Ectodermal cell (in vitro differentiated cells): ENCODE data around the gene CTNNB1.
A peak's percentile ranks its signal among the peaks of the same experiment; 100 is the strongest.

ENCODE experiments used
- H3K27ac ChIP-seq: 2 replicates; pipeline ENCODE4 v1.7.0; 2013; ENCODE audit warnings: mild to moderate bottlenecking, low read depth, low read length; ENCODE audit not compliant: insufficient read depth, poor library complexity, severe bottlenecking
- H3K27me3 ChIP-seq: 2 replicates; pipeline ENCODE4 v1.7.0; 2013; ENCODE audit warnings: mild to moderate bottlenecking, low read length; ENCODE audit not compliant: insufficient read depth, control insufficient read depth, poor library complexity, severe bottlenecking
- H3K36me3 ChIP-seq: one replicate; pipeline ENCODE4 v1.7.0; 2013; ENCODE audit warnings: low read length; ENCODE audit not compliant: control insufficient read depth, insufficient read depth
- H3K4me1 ChIP-seq: one replicate; pipeline ENCODE4 v1.7.0; 2013; ENCODE audit warnings: low read length; ENCODE audit not compliant: control insufficient read depth, insufficient read depth
- H3K4me3 ChIP-seq: 2 replicates; pipeline ENCODE4 v1.7.0; 2013; ENCODE audit warnings: low read depth, low read length, control low read depth; ENCODE audit not compliant: insufficient read depth
- H3K9me3 ChIP-seq: 2 replicates; pipeline ENCODE4 v1.7.0; 2013; ENCODE audit warnings: mild to moderate bottlenecking, low read length, moderate library complexity; ENCODE audit not compliant: control insufficient read depth
- WGBS, 2 experiments: methylation state at CpG; one replicate each; pipeline ENCODE4 v1.1.7; 2013; ENCODE audit warnings: missing lambda C conversion rate in 2 of 2; 5-methylcytosine and 5-hydroxymethylcytosine counted together

Gene CTNNB1

GRCh38 chr3:41173926-41174885 lies 25.1 kb upstream of the CTNNB1 start:
- WGBS, 2 experiments, result 79 to 84% methylated on average over 7 of the region's 7 CpGs
- Histone ChIP-seq H3K27me3 (no peaks in the 10 kb centered on the region), H3K4me1 (peaks cover 21% of the 10 kb centered on the region), H3K4me3 (no peak overlapping the region), H3K36me3 (no peaks in the 10 kb centered on the region), H3K27ac (peak overlapping the region; percentile 3), H3K9me3 (no peaks in the 10 kb centered on the region)

GRCh38 chr3:41175365-41175764 lies 23.9 kb upstream of the CTNNB1 start:
- H3K4me3 ChIP-seq, result no peak overlapping the region
- H3K27ac ChIP-seq, result peak overlapping the region; percentile 19
- 23 to 43% methylated on average over 1 of the region's 1 CpG for WGBS, 2 experiments
- H3K27me3 ChIP-seq, result no peaks in the 10 kb centered on the region
- H3K36me3 ChIP-seq, result no peaks in the 10 kb centered on the region
- H3K9me3 ChIP-seq, result no peaks in the 10 kb centered on the region
- peaks cover 21% of the 10 kb centered on the region for H3K4me1 ChIP-seq

- Histone ChIP-seq H3K27me3 (no peaks in the 10 kb centered on the region), H3K9me3 (no peaks in the 10 kb centered on the region), H3K27ac (no peak overlapping the region), H3K36me3 (no peaks in the 10 kb centered on the region), H3K4me3 (no peak overlapping the region), H3K4me1 (peaks cover 21% of the 10 kb centered on the region)
- 85 to 93% methylated on average over 3 of the region's 3 CpGs for WGBS, 2 experiments
Measured at GRCh38 chr3:41176596-41176995, 22.7 kb upstream of the CTNNB1 start.

- Histone ChIP-seq H3K4me1 (peaks cover 21% of the 10 kb centered on the region), H3K27ac (no peak overlapping the region), H3K9me3 (no peaks in the 10 kb centered on the region), H3K36me3 (no peaks in the 10 kb centered on the region), H3K4me3 (no peak overlapping the region), H3K27me3 (no peaks in the 10 kb centered on the region)
- 89 to 95% methylated on average over 2 of the region's 2 CpGs for WGBS, 2 experiments
Measured at GRCh38 chr3:41178576-41178975, 20.7 kb upstream of the CTNNB1 start.

- H3K9me3 ChIP-seq, result no peaks in the 10 kb centered on the region
- H3K4me1 ChIP-seq, result peaks cover 18% of the 10 kb centered on the region
- WGBS, 2 experiments, result 83 to 100% methylated on average over 1 to 2 of the region's 2 CpGs
- no peak overlapping the region for H3K27ac ChIP-seq
- no peak overlapping the region for H3K4me3 ChIP-seq
- no peaks in the 10 kb centered on the region for H3K36me3 ChIP-seq
- H3K27me3 ChIP-seq, result no peaks in the 10 kb centered on the region
Measured at GRCh38 chr3:41180396-41180795, 18.9 kb upstream of the CTNNB1 start.

GRCh38 chr3:41182504-41183059 lies 16.7 kb upstream of the CTNNB1 start:
- Histone ChIP-seq H3K27me3 (no peaks in the 10 kb centered on the region), H3K9me3 (no peaks in the 10 kb centered on the region), H3K4me3 (no peak overlapping the region), H3K27ac (no peak overlapping the region), H3K4me1 (peaks cover 11% of the 10 kb centered on the region), H3K36me3 (no peaks in the 10 kb centered on the region)
- WGBS, 2 experiments, result 88 to 95% methylated on average over 5 of the region's 5 CpGs

- Histone ChIP-seq H3K36me3 (no peaks in the 10 kb centered on the region), H3K27me3 (no peaks in the 10 kb centered on the region), H3K4me1 (peaks cover 11% of the 10 kb centered on the region), H3K9me3 (no peaks in the 10 kb centered on the region), H3K4me3 (no peak overlapping the region), H3K27ac (no peak overlapping the region)
- 67 to 96% methylated on average over 1 of the region's 1 CpG for WGBS, 2 experiments
Measured at GRCh38 chr3:41184394-41184793, 14.9 kb upstream of the CTNNB1 start.

- H3K27me3 ChIP-seq, result no peaks in the 10 kb centered on the region
- H3K4me1 ChIP-seq, result peaks cover 11% of the 10 kb centered on the region
- H3K36me3 ChIP-seq, result no peaks in the 10 kb centered on the region
- H3K27ac ChIP-seq, result no peak overlapping the region
- 95 to 100% methylated on average over 1 of the region's 1 CpG for WGBS, 2 experiments
- no peak overlapping the region for H3K4me3 ChIP-seq
- H3K9me3 ChIP-seq, result no peaks in the 10 kb centered on the region
Measured at GRCh38 chr3:41186297-41186696, 13.0 kb upstream of the CTNNB1 start.

GRCh38 chr3:41188306-41188705 lies 11.0 kb upstream of the CTNNB1 start:
- Histone ChIP-seq H3K9me3 (no peaks in the 10 kb centered on the region), H3K4me1 (peaks cover 11% of the 10 kb centered on the region), H3K27ac (no peak overlapping the region), H3K36me3 (no peaks in the 10 kb centered on the region), H3K27me3 (no peaks in the 10 kb centered on the region), H3K4me3 (no peak overlapping the region)
- 94 to 100% methylated on average over 2 of the region's 3 CpGs for WGBS, 2 experiments

- Histone ChIP-seq H3K27me3 (no peaks in the 10 kb centered on the region), H3K4me1 (peaks cover 6% of the 10 kb centered on the region), H3K27ac (no peak overlapping the region), H3K9me3 (no peaks in the 10 kb centered on the region), H3K4me3 (no peak overlapping the region), H3K36me3 (no peaks in the 10 kb centered on the region)
- WGBS, 2 experiments, result 89 to 97% methylated on average over 1 of the region's 1 CpG
Measured at GRCh38 chr3:41190509-41191284, 8.6 kb upstream of the CTNNB1 start.
